Measurements from ENCODE around the gene BRD7. TPM values are rescaled to one million over a fixed set of nuclear protein-coding genes. Genes with fewer than 3 reads are reported as not detected.
"Not testable (repeated sequence)": the region's sequence is repeated elsewhere in the genome, so short reads cannot be mapped to it uniquely, and the experiment has no call there.

BRD7 gene
- total RNA-seq, 1 donor from 2014 or later = 80.8 TPM

DNA sequence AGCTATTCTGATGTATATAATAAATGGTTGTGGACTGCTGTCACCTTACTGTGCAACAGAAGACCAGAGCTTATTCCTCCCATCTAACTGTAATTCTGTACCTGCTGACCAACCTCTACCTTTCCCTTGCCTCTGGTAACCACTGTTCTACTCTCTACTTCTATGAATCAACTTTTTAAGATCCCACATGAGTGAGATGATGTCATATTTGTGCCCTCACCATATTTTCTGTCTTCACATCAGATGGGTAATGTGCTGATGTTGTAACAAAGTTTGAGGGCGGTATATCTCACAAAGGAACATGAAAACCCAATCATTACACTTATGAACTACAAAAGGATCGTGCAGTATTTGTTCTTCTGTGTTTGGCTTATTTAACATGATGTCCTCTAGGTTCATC lies 16.8 kb downstream of the BRD7 start:
- no peaks in the 10 kb centered on the region for H3K4me1 Mint-ChIP-seq (ENCODE audit: low read depth, unreplicated experiment)
- H3K9me3 Mint-ChIP-seq (ENCODE audit: unreplicated experiment) = no peaks in the 10 kb centered on the region
- H3K36me3 Mint-ChIP-seq (ENCODE audit: unreplicated experiment) = peaks cover 11% of the 10 kb centered on the region
- TF ChIP-seq, protein P1, sequence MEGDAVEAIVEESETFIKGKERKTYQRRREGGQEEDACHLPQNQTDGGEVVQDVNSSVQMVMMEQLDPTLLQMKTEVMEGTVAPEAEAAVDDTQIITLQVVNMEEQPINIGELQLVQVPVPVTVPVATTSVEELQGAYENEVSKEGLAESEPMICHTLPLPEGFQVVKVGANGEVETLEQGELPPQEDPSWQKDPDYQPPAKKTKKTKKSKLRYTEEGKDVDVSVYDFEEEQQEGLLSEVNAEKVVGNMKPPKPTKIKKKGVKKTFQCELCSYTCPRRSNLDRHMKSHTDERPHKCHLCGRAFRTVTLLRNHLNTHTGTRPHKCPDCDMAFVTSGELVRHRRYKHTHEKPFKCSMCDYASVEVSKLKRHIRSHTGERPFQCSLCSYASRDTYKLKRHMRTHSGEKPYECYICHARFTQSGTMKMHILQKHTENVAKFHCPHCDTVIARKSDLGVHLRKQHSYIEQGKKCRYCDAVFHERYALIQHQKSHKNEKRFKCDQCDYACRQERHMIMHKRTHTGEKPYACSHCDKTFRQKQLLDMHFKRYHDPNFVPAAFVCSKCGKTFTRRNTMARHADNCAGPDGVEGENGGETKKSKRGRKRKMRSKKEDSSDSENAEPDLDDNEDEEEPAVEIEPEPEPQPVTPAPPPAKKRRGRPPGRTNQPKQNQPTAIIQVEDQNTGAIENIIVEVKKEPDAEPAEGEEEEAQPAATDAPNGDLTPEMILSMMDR (IDR thresholded peaks at IDR 0.05; ENCODE audit: partially characterized antibody, unreplicated experiment) = no peak
- no peaks in the 10 kb centered on the region for H3K27me3 Mint-ChIP-seq (ENCODE audit: unreplicated experiment)
- H3K27ac Mint-ChIP-seq (ENCODE audit: unreplicated experiment) = no peak overlapping the region
- DNase-seq = no peak
- no peak overlapping the region for H3K4me3 Mint-ChIP-seq (ENCODE audit: unreplicated experiment)

DNA sequence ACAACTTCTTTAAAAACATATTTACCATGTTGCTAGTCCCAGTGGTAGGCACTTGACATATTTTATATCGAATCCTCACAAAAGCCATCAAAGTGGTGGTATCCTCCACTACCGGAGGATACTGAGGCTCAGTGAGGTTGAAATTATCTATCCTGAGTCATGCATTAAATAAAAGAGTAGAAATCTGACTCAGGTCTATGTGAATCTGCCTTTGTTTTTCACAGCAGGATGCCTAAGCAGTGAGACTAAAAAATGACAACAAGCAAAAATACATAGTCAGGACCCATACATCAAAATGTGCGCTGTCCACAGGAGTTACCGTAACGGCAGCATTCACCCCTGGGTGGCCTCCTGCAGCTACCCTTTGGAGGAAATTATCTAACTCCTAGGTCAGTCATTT lies 17.7 kb downstream of the BRD7 start:
- no peaks in the 10 kb centered on the region for H3K9me3 Mint-ChIP-seq (ENCODE audit: unreplicated experiment)
- DNase-seq = no peak
- no peaks in the 10 kb centered on the region for H3K4me1 Mint-ChIP-seq (ENCODE audit: low read depth, unreplicated experiment)
- TF ChIP-seq, protein P1 (IDR thresholded peaks at IDR 0.05; ENCODE audit: partially characterized antibody, unreplicated experiment) = no peak
- H3K27ac Mint-ChIP-seq (ENCODE audit: unreplicated experiment) = no peak overlapping the region
- peaks cover 11% of the 10 kb centered on the region for H3K36me3 Mint-ChIP-seq (ENCODE audit: unreplicated experiment)
- no peaks in the 10 kb centered on the region for H3K27me3 Mint-ChIP-seq (ENCODE audit: unreplicated experiment)
- no peak overlapping the region for H3K4me3 Mint-ChIP-seq (ENCODE audit: unreplicated experiment)

DNA sequence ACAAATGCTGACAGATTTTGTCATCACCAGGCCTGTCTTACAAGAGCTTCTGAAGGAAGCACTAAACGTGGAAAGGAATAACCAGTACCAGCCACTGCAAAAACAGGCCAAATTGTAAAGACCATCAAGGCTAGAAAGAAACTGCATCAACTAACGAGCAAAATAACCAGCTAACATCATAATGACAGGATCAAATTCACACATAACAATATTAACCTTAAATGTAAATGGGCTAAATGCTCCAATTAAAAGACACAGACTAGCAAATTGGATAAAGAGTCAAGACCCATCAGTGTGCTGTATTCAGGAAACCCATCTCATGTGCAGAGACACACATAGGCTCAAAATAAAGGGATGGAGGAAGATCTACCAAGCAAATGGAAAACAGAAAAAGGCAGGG lies 23.6 kb downstream of the BRD7 start:
- H3K36me3 Mint-ChIP-seq (ENCODE audit: unreplicated experiment) = peaks cover 28% of the 10 kb centered on the region
- not testable (repeated sequence) for H3K27me3 Mint-ChIP-seq (ENCODE audit: unreplicated experiment); H3K9me3 Mint-ChIP-seq (ENCODE audit: unreplicated experiment); H3K27ac Mint-ChIP-seq (ENCODE audit: unreplicated experiment); DNase-seq; H3K4me3 Mint-ChIP-seq (ENCODE audit: unreplicated experiment); H3K4me1 Mint-ChIP-seq (ENCODE audit: low read depth, unreplicated experiment)

DNA sequence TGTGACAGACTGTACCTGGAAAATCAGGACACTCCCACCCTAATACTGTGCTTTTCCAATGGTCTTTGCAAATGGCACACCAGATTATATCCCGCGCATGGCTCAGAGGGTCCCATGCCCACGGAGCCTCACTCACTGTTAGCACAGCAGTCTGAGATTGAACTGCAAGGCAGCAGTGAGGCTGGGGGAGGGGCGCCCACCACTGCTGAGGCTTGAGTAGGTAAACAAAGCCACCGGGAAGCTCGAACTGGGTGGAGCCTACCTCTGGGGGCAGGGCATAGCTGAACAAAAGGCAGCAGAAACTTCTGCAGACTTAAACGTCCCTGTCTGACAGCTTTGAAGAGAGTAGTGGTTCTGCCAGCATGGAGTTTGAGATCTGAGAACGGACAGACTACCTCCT lies 25.2 kb downstream of the BRD7 start:
- H3K27me3 Mint-ChIP-seq (ENCODE audit: unreplicated experiment); H3K27ac Mint-ChIP-seq (ENCODE audit: unreplicated experiment); H3K4me1 Mint-ChIP-seq (ENCODE audit: low read depth, unreplicated experiment); DNase-seq; H3K9me3 Mint-ChIP-seq (ENCODE audit: unreplicated experiment); H3K4me3 Mint-ChIP-seq (ENCODE audit: unreplicated experiment): not testable (repeated sequence)
- H3K36me3 Mint-ChIP-seq (ENCODE audit: unreplicated experiment) = peaks cover 21% of the 10 kb centered on the region

DNA sequence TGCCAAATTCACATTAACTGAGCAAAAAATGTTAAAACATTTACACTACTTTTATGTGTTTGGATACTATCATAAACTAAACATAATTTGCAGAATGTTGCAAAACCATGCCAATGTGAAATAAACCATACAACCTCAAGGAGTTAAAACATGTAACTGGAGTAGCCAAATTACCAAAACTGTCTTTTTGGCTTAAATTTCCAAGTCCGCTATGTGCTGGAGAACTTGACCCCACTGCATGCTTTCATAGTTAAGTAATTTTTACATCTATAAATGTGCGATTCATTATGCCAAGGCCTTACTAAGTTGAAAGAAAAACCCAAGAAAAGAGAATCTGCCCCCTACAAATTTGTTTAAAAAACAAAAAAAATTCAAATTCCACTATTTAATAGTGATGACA lies 28.2 kb downstream of the BRD7 start:
- peaks cover 18% of the 10 kb centered on the region for H3K36me3 Mint-ChIP-seq (ENCODE audit: unreplicated experiment)
- no peak overlapping the region for H3K27ac Mint-ChIP-seq (ENCODE audit: unreplicated experiment)
- no peaks in the 10 kb centered on the region for H3K27me3 Mint-ChIP-seq (ENCODE audit: unreplicated experiment)
- no peak overlapping the region for H3K4me3 Mint-ChIP-seq (ENCODE audit: unreplicated experiment)
- TF ChIP-seq, protein P1 (IDR thresholded peaks at IDR 0.05; ENCODE audit: partially characterized antibody, unreplicated experiment) = no peak
- H3K4me1 Mint-ChIP-seq (ENCODE audit: low read depth, unreplicated experiment) = no peaks in the 10 kb centered on the region
- no peaks in the 10 kb centered on the region for H3K9me3 Mint-ChIP-seq (ENCODE audit: unreplicated experiment)
- no peak for DNase-seq

DNA sequence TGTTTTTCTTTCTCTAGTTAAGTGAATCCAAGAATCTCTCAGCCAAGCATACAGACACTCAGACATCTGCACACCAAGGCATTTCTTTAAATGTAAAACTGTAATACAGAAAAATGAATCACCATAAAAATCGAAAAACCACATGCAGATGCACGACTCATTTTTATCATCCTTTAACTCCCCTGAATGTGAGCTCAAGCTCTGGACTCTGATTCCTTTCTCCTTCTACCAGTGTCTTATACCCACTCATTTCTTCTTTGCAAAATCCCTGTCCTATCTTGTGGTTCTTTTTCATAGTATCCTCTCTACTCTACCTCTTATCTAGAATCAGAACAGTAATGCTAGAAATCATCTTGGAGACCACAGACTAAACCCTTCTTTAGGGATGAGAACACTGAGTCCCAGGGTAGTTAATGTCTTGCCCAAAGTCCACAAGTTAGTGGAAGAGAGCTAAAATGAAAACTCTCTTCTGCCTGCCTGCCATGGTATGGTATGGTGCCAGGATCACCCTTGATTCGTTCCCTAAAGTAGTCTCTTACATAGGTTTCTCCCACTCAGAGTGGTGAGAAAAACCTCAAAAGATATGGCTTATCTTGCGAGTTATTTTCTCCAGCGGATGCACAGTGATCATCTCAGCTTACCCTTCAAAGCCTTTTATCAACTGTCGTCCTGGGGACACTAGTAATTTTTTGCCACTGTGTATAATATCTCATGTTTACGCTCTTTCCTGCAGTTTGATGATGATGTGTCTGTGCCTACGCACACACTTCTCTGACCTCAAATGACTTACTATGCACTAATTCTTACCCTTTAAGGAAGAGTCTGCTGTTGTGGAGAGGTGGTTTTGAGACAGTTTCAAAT lies 30.2 kb downstream of the BRD7 start:
- TF ChIP-seq, protein P1 (IDR thresholded peaks at IDR 0.05; ENCODE audit: partially characterized antibody, unreplicated experiment) = no peak
- no peak for DNase-seq
- Mint-ChIP-seq H3K4me1 (ENCODE audit: low read depth, unreplicated experiment) (peaks cover 6% of the 10 kb centered on the region), H3K36me3 (ENCODE audit: unreplicated experiment) (peaks cover 9% of the 10 kb centered on the region), H3K4me3 (ENCODE audit: unreplicated experiment) (no peak overlapping the region), H3K9me3 (ENCODE audit: unreplicated experiment) (no peaks in the 10 kb centered on the region), H3K27ac (ENCODE audit: unreplicated experiment) (no peak overlapping the region), H3K27me3 (ENCODE audit: unreplicated experiment) (no peaks in the 10 kb centered on the region)

Data from glutamatergic neuron (in vitro differentiated cells).